IPS-18c (cell line): ENCODE results near the gene EFCAB9.
A peak's percentile ranks its signal among the peaks of the same experiment; 100 is the strongest.
"Not testable (repeated sequence)": the region's sequence is repeated elsewhere in the genome, so short reads cannot be mapped to it uniquely, and the experiment has no call there.

ENCODE experiments used
- H3K4me3 ChIP-seq: 2 replicates; pipeline ENCODE4 v1.7.0; 2013; ENCODE audit warnings: low read depth, mild to moderate bottlenecking, low read length, moderate library complexity; ENCODE audit not compliant: insufficient read depth
- H3K9me3 ChIP-seq: one replicate; pipeline ENCODE4 v1.6.1; 2013; ENCODE audit warnings: mild to moderate bottlenecking, low read length, moderate library complexity; ENCODE audit not compliant: control insufficient read depth, insufficient read depth

EFCAB9 gene

DNA sequence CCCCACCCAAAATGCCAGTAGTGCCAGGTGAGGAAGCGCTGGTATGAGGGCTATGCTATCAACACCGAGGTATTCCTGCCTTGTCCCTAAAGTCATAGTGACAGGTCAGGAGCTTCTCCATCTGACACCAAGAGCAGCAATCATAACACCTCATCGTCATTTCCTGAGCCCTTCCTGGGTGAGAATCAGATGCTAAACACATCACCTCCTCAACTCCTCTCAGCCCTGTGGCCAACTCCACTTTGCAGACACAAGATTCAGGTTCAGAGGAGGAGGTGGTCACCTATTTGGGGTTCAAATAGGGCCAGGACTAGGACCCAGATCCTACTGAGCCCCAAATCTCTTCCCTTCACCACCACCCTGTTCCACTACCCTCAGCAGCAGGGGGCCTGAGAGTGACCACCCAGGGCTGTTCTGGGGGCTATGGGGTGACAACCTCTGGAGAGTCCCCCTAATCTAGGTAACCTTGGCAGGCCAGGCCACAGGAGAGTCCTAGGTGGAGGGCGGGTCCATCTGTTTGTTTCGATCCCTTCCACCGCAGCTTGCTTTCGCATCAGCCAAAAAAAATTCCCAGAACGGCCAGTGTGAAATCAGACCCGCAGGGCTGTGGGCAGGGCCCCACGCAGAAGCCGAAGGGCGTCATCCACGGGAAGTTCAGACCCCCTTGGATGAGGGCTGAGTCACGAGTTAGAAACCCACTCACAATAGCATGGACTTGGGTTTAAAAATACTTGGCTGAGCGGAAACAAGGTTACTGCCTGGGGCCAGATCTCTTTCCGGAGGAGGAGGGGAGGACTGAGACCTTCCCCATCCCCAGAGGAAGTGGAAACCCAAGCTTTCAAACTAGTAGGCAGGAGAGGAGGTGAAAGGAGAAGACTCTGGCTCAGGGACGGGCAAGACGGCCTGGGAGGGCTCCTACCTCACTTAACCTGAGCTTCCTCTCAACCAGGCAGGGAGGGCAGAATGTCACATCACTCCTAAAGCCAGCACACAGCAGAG is 14.7 kb upstream of the EFCAB9 start:
- Histone ChIP-seq H3K4me3 (no peak overlapping the region), H3K9me3 (no peaks in the 10 kb centered on the region)

DNA sequence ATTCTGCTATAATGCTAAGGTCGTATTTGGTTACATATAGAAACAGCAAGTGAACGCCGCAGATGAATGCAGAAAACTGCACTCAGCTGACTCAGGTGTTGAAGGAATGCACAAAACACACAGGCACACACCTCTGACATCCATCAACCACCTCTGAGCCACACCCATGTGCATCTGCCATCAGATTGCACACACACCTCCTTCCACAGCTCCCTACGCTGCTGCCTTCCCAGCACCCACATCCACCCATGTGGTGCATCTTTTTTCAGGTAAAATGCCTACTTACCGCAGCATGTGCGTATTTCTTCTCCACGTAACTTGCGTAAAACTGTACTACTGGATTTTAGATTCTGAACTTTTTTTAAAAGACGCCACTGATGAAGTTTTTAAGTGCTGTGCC is 13.0 kb upstream of the EFCAB9 start:
- Histone ChIP-seq H3K9me3 (no peaks in the 10 kb centered on the region), H3K4me3 (no peak overlapping the region)

- no peaks in the 10 kb centered on the region for H3K9me3 ChIP-seq
- no peak overlapping the region for H3K4me3 ChIP-seq
These were observed 11.7 kb upstream of the EFCAB9 start for GRCh38 chr5:172182291-172182690.

GRCh38 chr5:172183881-172184280 is 10.1 kb upstream of the EFCAB9 start:
- H3K9me3 ChIP-seq: peaks cover 3% of the 10 kb centered on the region
- no peak overlapping the region for H3K4me3 ChIP-seq

DNA sequence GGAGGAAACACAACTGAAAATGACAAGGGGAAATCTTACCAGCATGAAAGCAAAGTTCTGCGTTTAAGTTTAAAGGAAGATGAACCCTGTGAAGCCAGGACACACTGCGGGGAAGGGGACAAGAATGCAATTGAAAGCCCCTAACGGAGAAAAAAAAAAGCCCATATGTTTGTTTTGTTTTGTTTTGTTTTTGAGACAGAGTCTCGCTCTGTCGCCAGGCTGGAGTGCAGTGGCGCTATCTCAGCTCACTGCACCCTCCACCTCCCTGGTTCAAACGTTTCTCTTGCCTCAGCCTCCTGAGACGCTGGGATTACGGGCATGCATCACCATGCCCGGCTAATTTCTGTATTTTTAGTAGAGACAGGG is 8.9 kb upstream of the EFCAB9 start:
- H3K4me3 ChIP-seq: no peak overlapping the region
- H3K9me3 ChIP-seq: peaks cover 3% of the 10 kb centered on the region

DNA sequence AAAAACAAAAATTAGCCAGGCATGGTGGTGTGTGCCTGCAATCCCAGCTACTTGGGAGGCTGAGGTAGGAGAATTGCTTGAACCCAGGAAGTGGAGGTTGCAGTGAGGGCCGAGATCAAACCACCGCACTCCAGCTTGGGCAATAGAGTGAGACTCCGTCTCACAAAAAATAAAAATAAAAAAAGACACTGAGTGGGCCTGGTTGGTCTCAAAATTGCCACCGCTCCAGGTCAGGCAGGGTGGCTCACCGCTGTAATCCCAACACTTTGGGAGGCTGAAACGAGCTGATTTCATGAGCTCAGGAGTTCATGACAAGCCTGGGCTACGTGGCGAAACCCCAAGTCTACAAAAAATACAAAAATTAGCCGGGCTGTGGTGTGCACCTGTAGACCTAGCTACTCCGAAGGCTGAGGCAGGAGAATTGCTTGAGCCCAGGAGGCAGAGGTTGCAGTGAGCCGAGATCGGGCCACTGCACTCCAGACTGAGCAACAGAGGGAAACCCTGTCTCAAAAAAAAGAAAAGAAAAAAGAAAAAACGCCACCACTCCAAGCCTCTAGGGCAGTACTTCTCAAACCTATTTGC is 7.8 kb upstream of the EFCAB9 start:
- Histone ChIP-seq H3K4me3 (no peak overlapping the region), H3K9me3 (peaks cover 3% of the 10 kb centered on the region)

DNA sequence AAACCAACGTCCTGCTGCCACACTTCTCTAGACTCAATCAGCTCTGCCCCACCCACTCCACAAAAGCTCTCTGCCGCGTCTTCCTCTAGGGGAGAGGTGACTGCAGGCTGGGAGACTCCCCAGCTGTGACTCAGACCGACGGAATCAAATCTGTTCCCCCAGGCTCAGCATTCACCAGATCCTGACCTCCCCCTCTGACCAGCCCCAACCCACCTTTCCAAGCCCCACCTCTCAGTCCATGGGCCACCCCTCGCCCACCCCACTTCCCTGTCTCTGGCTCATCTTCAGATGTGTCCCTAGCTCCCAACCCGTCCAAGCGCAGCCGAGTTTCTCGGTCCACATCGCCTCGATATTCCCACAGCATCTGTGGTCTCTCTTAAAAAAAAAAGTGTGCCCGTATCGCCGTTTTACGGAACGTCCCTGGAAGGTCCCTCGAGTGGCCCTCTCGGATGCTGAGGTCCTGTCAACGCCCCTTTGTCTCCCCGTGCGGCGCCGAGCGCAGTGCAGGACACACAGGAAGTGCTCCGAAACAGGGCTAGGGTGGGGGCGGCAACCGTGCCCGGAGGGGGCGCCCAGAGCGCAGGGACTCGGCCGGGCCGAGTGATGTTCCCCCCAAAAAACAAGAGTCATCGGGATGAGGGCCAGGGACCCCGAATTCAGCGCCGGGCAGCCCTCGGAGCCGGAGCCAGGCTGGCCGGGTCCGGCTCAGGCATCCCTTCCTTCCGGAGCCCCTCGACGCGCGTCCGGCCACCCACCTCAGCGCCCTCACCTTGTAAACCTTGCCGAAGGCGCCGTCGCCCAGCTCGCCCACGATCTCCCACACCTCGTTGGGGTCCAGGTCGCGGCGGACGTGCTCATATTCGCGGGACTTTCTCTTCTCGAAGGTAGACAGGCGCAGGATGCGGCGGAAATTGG is 6.6 kb upstream of the EFCAB9 start:
- H3K9me3 ChIP-seq: peaks cover 3% of the 10 kb centered on the region

DNA sequence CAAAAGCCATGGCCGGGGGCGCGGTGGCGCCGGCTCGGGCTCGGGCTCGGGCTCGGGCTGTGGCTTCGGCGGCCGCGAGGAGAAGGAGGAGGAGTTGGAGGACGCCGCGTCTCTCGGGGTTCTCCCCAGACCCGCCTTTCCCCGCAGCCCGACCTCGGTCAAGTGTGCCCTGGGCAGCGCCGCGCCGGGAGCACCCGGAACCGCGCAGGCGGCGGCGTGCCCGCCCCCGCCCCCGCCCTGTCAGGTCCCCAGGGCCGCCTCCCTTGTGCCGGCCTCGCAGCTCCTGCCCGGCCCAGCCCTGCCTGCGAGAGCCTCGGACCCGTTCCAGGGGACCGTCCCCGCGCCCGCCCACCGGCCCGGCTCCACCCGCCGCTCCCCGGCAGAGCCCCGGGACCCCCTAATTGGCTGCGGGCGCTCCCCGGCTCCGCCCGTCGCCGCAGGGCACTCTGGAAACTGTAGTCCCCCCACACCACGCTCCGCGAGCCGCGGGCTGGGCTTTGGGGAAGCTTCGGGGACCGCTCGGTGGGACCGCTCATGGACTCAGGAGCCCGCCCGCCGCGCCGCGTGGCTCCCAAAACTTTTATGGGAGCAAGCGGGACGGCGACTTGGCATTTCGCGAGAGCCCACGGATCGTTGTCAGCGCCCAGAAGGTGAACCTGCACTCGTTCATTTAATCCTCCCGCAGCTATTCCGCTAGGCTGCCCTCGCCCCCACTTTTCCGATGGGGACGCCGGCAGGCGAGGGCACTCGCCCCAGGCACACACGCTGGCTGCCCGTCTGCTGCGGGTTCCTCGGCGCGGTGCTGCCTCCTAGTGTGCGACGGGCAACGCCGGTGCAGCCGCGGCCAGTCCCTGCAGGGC is 5.7 kb upstream of the EFCAB9 start, which contains the start of gene STK10:
STK10 (minus strand) TSS at position 192 of the 860 bp plus-strand sequence; CDS start at position 10, 182 bp downstream.
- Histone ChIP-seq H3K9me3 (peaks cover 3% of the 10 kb centered on the region), H3K4me3 (peak within 1 kb of the TSS; percentile 94)

More for the DNA sequence above, 6.6 kb upstream of the EFCAB9 start:
- peak overlapping the region; percentile 94 for H3K4me3 ChIP-seq

DNA sequence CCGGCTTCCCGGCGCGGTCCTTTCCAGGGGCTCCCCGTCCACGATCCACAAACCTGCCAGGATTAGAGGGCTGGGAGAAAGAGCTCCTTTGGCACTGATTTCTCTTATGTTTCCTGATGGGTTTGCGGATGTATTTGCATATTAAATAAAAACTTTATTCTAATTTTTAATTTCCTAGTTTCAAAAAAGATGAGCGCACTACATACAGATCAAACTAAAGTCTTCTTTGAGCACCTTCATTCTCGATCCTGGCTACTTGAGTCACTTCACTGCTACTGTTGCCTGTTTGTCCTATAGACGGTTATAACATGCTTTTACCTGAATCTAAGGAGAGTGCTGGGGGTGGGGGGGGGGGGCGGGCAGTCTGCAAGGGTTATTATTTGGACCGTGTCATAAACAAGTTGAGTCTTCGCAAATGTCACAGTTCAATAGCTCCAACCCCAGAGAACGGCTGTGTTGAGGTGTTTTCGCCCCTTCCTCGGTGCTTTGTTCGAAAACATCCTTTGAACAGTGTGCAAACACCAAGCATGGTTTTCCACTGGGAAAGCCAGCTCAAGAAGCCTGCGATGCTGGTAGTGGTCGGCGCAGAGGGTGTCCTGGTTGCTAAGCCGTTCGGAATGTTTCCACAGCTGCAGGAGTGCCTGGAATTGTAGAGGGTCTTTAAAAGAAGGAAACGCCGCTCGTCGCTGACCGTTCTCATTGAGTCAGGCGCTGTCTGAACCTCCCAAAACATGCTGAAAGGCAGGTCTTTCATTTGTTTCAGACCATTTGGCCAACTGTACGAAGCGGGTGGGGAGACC is 4.9 kb upstream of the EFCAB9 start:
- peak overlapping the region; percentile 94 for H3K4me3 ChIP-seq
- H3K9me3 ChIP-seq: peaks cover 3% of the 10 kb centered on the region

DNA sequence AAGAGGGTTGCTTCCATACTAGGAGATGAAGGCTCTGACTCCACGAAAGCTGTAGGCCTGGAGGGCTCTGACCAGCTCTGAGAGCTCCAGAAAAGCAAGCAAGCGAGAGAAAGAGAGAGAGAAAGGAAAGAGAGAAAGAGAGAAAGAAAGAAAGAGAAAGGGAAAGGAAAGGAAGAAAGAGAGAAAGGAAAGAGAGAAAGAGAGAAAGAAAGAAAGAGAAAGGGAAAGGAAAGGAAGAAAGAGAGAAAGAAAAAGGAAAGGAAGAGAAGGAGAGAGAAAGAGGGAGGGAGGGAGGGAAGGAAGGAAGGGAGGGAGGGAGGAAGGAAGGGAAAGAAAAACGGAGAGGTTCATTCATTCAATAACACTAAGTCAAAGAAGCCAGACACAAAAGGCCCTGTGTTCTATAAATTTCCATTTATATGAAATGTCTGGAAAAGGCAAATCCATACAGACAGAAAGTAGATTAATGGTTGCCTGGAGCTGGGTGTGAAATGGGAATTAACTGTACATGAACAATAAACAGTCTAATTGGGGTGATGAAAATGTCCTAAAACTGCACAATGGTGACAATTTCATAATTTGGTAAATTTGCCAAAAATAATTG is 4.2 kb upstream of the EFCAB9 start:
- H3K9me3 ChIP-seq: peaks cover 3% of the 10 kb centered on the region
- H3K4me3 ChIP-seq: peak overlapping the region; percentile 94; the same call in 1 of the 2 replicates

- no peak overlapping the region for H3K4me3 ChIP-seq
These were observed 1.2 kb downstream of the EFCAB9 start for GRCh38 chr5:172194985-172195774.

DNA sequence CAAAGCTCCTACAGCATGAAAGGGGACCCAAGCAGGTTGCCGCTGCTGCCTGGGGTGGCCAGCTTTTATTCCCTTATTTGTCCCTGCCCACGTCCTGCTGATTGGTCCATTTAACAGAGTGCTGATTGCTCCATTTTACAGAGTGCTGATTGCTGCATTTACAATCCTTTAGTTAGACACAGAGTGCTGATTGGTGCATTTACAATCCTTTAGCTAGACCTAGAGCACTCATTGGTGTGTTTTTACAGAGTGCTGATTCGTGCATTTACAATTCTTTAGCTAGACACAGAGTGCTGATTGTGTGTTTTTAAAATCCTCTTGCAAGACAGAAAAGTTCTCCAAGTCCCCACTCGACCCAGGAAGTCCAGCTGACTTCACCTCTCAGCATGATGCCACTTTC is 3.8 kb downstream of the EFCAB9 start:
- H3K4me3 ChIP-seq: peak overlapping the region; percentile 20; the same call in 1 of the 2 replicates
- not testable (repeated sequence) for H3K9me3 ChIP-seq

More at GRCh38 chr5:172194985-172195774, 1.2 kb downstream of the EFCAB9 start:
- no peaks in the 10 kb centered on the region for H3K9me3 ChIP-seq

DNA sequence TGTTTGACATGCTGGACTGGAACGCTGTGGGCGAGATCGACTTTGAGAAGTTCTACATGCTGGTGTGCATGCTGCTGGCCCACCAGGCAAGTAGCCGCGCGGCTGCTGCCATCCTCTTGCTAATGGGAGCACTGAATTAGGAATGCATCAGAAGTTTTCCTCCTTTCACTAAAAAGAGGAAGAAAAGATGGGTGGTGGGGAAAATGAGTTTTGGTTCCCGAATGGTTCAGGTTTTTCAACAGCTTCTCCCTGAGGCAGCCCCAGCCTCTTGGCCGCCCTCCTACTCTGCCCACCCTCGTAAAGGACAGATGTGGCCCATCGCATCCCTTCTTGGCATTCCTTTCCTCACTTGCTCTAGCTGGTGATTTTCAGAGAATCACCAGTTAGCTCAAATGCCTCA is 5.5 kb downstream of the EFCAB9 start:
- no peaks in the 10 kb centered on the region for H3K9me3 ChIP-seq

GRCh38 chr5:172200476-172200875 is 6.5 kb downstream of the EFCAB9 start:
- no peak overlapping the region for H3K4me3 ChIP-seq
- H3K9me3 ChIP-seq: no peaks in the 10 kb centered on the region

More for the DNA sequence above, 5.5 kb downstream of the EFCAB9 start:
- H3K4me3 ChIP-seq: no peak overlapping the region

GRCh38 chr5:172205984-172206383 is 12.0 kb downstream of the EFCAB9 start:
- H3K9me3 ChIP-seq, H3K4me3 ChIP-seq: not testable (repeated sequence)
